Fibroblast of gingiva (primary cell): Measurements from ENCODE around the gene TMBIM4.

Source experiments
- DNase-seq: peaks from one replicate; pipeline ENCODE4 v3.0.0-alpha.2; 2011; ENCODE audit warnings: low read depth

The TMBIM4 gene

DNA sequence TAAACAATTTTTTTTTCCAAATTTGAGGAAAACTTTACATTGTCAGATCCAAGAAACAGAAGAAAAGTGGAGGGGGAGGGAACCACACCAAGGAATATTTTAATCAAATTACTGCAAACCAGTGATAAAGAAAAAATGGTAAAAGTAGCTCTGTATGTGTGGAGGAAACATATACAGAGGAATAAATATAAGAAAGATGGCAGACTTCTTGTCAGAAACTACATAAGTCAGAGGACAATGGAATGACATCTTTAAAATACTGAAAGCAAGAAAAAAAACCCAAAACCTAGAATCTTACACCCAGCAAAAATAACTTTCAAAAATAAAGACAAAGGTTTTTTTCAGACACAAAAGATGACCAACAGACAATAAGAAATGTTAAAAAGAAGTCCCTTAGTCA lies 29.1 kb downstream of the TMBIM4 start:
- no peak for DNase-seq

DNA sequence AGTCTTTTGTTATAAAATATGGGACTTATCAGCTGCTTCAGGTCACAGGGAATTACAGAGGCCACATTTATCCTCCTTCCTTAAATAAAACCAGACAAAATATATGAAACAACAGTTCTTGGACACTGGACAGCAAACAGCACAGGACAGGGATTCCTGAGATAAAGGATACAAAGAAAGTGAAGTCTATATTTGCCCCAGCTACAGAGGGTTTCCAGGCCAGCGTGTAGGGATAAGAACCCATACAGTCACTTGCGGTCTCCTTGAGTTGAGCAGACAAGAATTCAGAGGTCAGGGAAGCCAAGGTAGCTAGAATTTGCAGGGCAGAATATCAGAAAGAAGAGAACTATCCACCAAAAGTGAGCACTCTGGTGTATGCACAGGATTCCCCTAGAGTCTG lies 30.5 kb downstream of the TMBIM4 start:
- DNase-seq: no peak

DNA sequence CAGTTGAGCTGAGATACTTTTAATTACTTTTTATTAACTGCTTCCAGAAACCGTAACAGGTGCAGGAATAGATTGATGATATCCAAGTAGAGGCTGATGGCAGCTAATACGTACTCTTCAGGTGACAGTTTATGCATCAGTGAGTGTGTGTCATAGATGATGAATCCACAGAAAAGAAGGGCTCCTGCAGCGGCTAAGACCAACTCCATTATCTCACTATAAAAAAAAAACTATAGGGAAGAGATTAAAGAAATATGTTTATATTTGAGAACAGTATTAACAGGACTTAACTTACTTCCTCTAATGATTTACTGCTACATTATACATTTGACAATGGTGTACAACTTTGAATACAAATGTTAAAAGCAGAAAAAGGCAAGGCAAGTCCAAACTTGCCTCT lies 31.9 kb downstream of the TMBIM4 start:
- DNase-seq: no peak

- peak; percentile 24 for DNase-seq
Measured at GRCh38 chr12:66132408-66132807, 37.4 kb downstream of the TMBIM4 start.

- DNase-seq: no peak
Measured at GRCh38 chr12:66131067-66131688, 38.6 kb downstream of the TMBIM4 start.

DNA sequence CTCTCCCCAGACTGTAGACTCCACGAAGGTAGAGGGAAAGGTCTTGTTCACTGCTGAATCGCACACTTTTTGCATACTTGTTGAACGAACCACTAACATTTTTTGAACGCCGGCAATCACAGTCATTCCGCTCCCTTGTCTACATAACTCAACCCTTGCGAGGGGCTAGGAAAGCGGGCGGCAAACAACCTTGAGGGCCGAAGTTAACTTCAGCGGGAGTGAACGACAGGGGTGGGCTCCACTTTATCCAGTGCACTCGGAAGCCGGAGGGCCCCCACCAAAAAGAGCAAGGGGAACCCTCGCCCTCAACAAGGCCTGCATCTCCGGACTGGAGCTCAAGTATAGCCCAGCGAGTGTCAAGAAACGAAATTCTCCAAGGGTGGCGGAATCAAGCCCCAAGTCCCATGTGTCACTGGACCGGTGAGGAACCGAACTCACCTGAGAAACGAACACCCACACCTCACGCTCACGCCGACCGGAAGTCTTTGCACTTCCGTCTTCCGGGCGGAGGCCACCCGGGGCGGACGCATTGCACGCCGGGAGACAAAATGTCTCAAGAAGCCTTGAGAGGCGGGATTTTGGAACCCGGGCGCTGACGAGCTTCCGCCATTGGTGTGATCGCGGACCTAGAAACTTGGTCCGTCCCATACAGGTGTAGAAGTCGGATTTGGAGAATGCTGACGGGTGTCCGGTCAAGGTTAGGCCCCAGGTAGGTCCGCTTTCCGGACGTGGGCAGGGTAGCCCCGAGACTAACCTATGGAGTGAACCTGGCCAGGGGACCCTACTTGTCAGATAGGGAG lies 39.3 kb downstream of the TMBIM4 start, which contains the start of gene LLPH:
TSS of gene LLPH (minus strand) at position 484 of the 800 bp plus-strand sequence. CDS start 1,644 bp downstream, outside the sequence.
- peak; percentile 83 for DNase-seq

DNA sequence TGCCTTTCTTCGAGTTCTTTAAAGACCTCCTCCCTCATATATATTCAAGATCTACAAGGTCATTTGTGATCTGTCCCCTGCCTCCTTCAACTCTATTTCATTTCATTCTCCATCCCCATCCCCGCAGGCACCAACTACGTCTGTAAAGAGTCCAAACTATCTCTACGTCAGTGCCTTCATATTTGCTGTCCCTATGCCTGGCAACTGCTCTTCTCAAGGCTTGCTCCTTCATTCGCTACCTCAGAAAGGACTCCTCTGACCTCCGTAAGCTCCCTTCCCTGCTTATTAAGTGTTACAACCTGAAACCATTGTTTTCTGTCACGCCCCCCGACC lies 39.9 kb downstream of the TMBIM4 start:
- peak; percentile 35 for DNase-seq

- no peak for DNase-seq
Measured at GRCh38 chr12:66127650-66128049, 42.1 kb downstream of the TMBIM4 start.

- DNase-seq: no peak
Measured at GRCh38 chr12:66120477-66120876, 49.3 kb downstream of the TMBIM4 start.

GRCh38 chr12:66119870-66120241 lies 49.9 kb downstream of the TMBIM4 start:
- DNase-seq: no peak

DNA sequence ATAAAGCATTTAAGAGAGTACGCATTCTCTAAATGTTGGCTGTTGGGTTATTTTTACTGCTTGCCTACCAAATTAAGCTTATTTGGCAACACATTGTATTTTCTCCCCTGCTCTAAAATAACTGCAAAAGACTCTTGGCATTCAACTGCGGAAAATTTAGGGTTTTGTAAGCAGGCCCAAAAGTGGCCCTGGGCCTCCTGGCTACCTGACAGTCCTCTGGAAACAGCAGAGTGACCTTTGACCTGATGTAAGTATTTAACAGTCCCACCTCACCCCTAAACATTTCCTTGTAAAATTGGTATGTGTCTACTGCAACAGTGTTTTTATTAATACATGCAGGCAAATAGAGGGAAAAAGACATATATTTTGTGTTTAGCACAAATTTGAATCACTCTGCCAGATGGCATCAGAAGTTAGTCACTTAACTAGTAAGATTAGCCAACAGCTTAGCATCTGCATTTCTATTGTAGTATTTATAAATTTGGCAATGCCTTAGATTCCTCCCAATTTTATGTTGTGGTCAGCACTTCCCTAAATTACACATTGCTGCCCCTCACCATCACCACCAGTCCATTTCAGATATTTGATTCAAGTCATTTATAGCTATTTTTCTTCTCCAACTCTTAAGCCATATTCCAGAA lies 50.4 kb downstream of the TMBIM4 start:
- DNase-seq: peak; percentile 37

GRCh38 chr12:66118240-66118891 lies 51.4 kb downstream of the TMBIM4 start:
- DNase-seq: no peak

- no peak for DNase-seq
Measured at GRCh38 chr12:66117242-66117641, 52.6 kb downstream of the TMBIM4 start.

DNA sequence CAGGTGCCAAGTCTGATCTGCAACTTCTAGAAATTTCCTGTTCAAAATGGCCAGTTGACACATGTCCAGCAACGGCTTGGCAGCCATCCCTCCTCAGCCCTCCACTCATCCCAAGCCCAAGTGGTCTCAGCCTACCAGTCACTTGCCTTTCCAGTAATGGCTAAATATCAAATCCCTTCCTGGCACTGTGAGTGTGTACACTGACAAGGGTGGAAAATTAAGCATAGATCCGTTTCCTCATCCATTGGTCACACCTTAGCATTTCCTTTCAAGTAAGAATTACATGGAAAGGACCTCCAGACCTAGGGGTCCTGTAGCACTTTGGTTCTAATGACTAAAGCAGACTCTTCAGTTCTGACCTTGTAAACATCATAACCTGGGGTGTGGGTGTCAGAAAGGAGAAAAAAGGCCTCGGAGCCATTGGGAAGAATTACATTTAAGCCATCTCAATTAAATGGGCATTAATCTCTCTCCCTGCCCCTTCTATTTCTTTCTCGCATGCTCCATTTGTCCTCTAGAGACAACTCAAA lies 54.7 kb downstream of the TMBIM4 start:
- DNase-seq: no peak

GRCh38 chr12:66113471-66113870 lies 56.3 kb downstream of the TMBIM4 start:
- no peak for DNase-seq

DNA sequence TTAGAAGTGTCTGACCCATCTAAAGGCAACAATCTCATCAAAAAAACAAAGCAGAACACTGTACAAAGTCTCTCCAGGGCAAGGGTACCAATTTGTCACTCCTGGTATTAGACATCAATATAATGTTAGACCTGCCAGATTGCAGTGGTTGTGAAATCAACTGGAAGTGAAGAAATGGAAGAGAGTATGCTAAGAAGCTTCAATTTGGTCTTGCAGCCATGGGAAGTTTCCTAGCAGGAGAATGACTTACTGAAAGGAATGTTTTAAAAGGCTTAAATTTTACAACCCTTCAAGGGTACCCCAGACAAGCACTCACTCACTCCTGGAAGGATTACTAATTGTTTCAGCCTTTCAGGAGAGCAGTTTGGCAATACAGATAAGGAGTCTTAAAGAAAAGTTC lies 58.2 kb downstream of the TMBIM4 start:
- DNase-seq: peak; percentile 17

- no peak for DNase-seq
Measured at GRCh38 chr12:66109056-66109455, 60.7 kb downstream of the TMBIM4 start.

- no peak for DNase-seq
Measured at GRCh38 chr12:66108386-66108785, 61.4 kb downstream of the TMBIM4 start.

DNA sequence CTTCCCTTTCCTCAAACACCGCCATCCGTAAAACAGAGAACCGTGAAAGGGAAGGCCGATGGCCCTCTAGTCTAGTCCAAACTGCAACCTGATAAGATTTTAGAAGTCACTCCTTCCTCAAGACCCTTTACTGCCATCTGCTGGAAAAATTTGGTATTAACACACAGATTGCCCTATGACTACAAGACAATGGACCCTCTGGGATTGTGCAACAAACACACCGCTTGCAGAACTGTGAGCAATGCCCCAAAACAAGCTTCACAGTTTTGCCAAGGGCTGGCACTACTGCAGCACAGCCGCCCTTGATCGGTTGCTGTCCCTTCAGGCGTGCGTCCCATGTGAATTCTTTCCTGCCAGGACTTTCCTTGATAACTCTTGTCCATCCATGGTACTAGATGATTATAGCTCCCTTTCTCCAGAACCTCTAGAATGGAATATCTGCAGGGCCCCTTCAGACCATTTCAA lies 62.3 kb downstream of the TMBIM4 start:
- peak; percentile 94 for DNase-seq

- no peak for DNase-seq
Measured at GRCh38 chr12:66103016-66103913, 66.5 kb downstream of the TMBIM4 start.

DNA sequence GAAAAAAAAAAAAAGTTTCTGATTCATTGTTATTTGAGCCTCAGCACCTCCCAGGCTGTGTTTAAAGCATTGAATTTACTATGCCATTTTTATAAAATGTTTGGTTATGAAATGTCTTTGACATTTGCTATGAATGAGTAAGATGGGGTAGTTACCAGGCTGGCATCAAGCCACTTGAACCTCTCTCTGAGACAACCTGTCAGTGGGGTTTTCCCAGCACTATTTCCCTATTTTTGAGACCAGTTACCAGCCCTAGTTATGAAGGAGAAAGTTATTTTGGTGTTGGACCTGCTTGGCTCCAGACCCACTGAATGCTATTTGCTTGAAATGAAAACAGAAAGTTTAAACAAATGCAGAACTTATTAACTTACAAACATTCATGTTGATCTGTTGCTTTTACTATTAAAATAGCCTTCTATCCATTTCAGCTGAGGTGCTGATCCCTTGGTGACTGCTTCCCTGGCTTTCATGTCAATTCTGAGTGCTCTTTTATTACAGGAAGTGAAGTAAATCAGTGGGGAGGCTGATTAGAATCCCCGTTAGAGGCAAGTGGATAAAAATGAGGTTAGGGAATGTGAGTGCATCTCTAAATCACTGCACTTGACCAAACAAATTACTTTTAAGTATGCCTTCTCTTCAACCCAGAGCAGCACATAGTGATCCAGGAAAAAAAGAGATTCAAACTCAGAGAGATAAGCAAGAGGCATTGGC lies 77.1 kb downstream of the TMBIM4 start:
- peak; percentile 59 for DNase-seq
